ENCODE measurements around the gene TOGARAM1. TPM values are rescaled to one million over a fixed set of nuclear protein-coding genes. Genes with fewer than 3 reads are reported as not detected.

TOGARAM1 gene
- total and polyA plus RNA-seq, 9 of the 15 experiments (the other 6 are each of a cell fraction or from before 2014, with no cell fraction given): 1.3 to 6.4 (median 3.7) TPM

DNA sequence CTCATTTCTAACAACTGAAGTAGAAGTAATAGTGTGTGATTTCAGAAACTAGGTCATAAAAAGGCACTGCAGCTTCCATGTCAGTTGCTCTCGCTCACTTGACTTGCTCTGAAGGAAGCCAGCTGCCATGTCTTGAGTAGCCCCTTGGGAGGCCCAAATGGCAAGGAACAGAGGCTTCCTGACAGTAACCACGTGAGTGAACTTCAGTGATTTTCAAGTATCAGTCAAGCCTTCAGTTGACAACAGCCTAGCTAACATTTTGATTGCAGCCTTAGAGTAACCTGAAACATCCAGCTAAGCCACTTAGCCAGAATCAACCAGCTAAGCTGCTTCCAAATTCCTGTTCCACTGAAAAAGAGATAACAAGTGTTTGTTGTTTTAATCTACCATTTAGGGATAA, 26.7 kb downstream of the TOGARAM1 start:
- Histone ChIP-seq H3K9me1 (ENCODE audit: control insufficient read depth, insufficient read depth, low read length) (no peaks in the 10 kb centered on the region), H3K4me1 (replicated peaks in 1 of 2; ENCODE audit: control insufficient read depth in 2 of 2, insufficient read depth in 2 of 2, low read length in 2 of 2) (no peaks in the 10 kb centered on the region), H3K9ac (ENCODE audit: insufficient read depth in 1 of 2, low read depth in 2 of 2, low read length in 2 of 2) (no peak overlapping the region), H3K9me3 (replicated peaks; ENCODE audit: control insufficient read depth, insufficient read depth, low read depth, low read length) (no peaks in the 10 kb centered on the region), H3K4me3 (no peak overlapping the region), H4K20me1 (replicated peaks; ENCODE audit: control insufficient read depth, insufficient read depth, low read length) (no peaks in the 10 kb centered on the region), H3K36me3 (ENCODE audit: control insufficient read depth, insufficient read depth, low read length) (no peaks in the 10 kb centered on the region), H2AFZ (ENCODE audit: low read depth, low read length) (no peak overlapping the region), H3K79me2 (ENCODE audit: control insufficient read depth, insufficient read depth, low read length) (no peaks in the 10 kb centered on the region; the same call in 1 of the 3 replicates), H3K4me2 (ENCODE audit: insufficient read depth, low read length) (no peak overlapping the region), H3K27ac (ENCODE audit: extremely low read depth, low read depth, low read length) (no peak overlapping the region), H3K27me3 (ENCODE audit: control insufficient read depth in 2 of 2, insufficient read depth in 2 of 2, low read length in 2 of 2) (no peaks in the 10 kb centered on the region)
- TF ChIP-seq, protein P1, sequence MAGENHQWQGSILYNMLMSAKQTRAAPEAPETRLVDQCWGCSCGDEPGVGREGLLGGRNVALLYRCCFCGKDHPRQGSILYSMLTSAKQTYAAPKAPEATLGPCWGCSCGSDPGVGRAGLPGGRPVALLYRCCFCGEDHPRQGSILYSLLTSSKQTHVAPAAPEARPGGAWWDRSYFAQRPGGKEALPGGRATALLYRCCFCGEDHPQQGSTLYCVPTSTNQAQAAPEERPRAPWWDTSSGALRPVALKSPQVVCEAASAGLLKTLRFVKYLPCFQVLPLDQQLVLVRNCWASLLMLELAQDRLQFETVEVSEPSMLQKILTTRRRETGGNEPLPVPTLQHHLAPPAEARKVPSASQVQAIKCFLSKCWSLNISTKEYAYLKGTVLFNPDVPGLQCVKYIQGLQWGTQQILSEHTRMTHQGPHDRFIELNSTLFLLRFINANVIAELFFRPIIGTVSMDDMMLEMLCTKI (IDR thresholded peaks at IDR 0.05; ENCODE audit: partially characterized antibody): no peak
- ATAC-seq: no peak
- ChIA-PET POLR2A (no interaction called here), CTCF (ENCODE audit: low intra/inter-chr PET ratio) (no interaction called here)
- no TSS peak for BruUV-seq (replicated peaks)
- 17% methylated on average over 1 of the region's 2 CpGs for WGBS (ENCODE audit: insufficient coverage, low coverage, missing lambda C conversion rate)
- intact Hi-C loops (cut with micrococcal nuclease): no loop called here
- in situ Hi-C loops (cut with MboI): no loop called here
- no peak for DNase-seq (ENCODE audit: extremely low read depth in 1 of 4, low spot score in 3 of 4)
- no peak for FAIRE-seq

DNA sequence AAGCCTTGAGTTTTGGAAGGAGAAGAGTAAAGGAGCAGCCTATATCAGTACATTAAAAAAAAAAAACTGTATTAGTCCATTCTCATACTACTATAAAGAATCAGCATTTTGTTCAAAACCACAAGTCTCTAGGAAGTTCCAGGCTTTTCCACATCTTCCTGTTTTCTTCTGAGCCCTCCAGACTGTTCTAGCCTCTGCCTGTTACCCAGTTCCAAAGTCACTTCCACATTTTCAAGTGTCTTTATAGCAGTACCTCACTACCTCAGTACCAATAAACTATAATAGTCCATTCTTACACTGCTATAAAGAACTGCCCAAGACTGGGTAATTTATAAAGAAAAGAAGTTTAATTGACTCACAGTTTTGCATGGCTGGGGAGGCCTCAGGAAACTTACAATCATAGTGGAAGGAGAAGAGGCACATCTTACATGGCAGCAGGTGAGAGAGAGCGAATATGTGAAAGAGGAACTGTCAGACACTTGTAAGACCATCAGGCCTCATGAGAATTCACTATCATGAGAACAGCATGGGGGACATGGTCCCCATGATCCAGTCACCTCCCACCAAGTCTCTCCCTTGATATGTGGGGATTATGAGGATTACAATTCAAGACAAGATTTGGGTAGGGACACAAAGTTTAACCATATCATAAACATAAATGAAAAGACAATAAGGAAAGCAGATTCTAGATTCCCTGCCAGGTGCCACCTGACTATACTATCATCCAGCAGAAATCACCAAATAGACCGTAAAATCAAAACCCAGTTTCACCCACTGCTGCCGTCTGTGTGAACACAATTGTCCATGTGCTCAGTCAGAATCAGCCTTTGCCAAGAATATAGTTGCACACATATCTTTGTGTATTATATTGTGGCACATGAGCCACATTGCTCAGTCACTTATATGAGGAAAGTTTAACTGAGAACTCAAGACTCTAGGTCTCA, 27.8 kb downstream of the TOGARAM1 start:
- POLR2A ChIA-PET: no interaction called here
- H3K27me3 ChIP-seq (ENCODE audit: control insufficient read depth in 2 of 2, insufficient read depth in 2 of 2, low read length in 2 of 2): no peaks in the 10 kb centered on the region
- no peaks in the 10 kb centered on the region for H3K4me1 ChIP-seq (replicated peaks in 1 of 2; ENCODE audit: control insufficient read depth in 2 of 2, insufficient read depth in 2 of 2, low read length in 2 of 2)
- H3K4me2 ChIP-seq (ENCODE audit: insufficient read depth, low read length): no peak overlapping the region
- intact Hi-C loops (cut with micrococcal nuclease): no loop called here
- no TSS peak for BruUV-seq (replicated peaks)
- no peak overlapping the region for H3K4me3 ChIP-seq
- no peak for TF ChIP-seq BACH1 (tag; IDR thresholded peaks at IDR 0.05)
- TF ChIP-seq MYC (IDR thresholded peaks at IDR 0.05; ENCODE audit: low read depth, low read length): no peak
- no peak for TF ChIP-seq MYC (CRISPR knock-in tag; IDR thresholded peaks at IDR 0.05; ENCODE audit: borderline replicate concordance, low read depth)
- TF ChIP-seq JUN (IDR thresholded peaks at IDR 0.05; ENCODE audit: borderline replicate concordance, low read depth, low read length): no peak
- no peak for TF ChIP-seq JUN (CRISPR knock-in tag; IDR thresholded peaks at IDR 0.05; ENCODE audit: borderline replicate concordance)
- TF ChIP-seq SMARCA5 (IDR thresholded peaks at IDR 0.05): no peak
- TF ChIP-seq, protein P2, sequence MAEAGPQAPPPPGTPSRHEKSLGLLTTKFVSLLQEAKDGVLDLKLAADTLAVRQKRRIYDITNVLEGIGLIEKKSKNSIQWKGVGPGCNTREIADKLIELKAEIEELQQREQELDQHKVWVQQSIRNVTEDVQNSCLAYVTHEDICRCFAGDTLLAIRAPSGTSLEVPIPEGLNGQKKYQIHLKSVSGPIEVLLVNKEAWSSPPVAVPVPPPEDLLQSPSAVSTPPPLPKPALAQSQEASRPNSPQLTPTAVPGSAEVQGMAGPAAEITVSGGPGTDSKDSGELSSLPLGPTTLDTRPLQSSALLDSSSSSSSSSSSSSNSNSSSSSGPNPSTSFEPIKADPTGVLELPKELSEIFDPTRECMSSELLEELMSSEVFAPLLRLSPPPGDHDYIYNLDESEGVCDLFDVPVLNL (CRISPR knock-in tag; IDR thresholded peaks at IDR 0.05; ENCODE audit: low read depth): no peak
- H3K9ac ChIP-seq (ENCODE audit: insufficient read depth in 1 of 2, low read depth in 2 of 2, low read length in 2 of 2): no peak overlapping the region
- DNase-seq (ENCODE audit: extremely low read depth in 1 of 4, low spot score in 3 of 4): no peak
- no peak overlapping the region for H2AFZ ChIP-seq (ENCODE audit: low read depth, low read length)
- WGBS (ENCODE audit: insufficient coverage, low coverage, missing lambda C conversion rate): 87% methylated on average over 3 of the region's 3 CpGs
- no peak for FAIRE-seq
- H3K9me1 ChIP-seq (ENCODE audit: control insufficient read depth, insufficient read depth, low read length): no peaks in the 10 kb centered on the region
- CTCF ChIA-PET (ENCODE audit: low intra/inter-chr PET ratio): no interaction called here
- no peak for ATAC-seq
- in situ Hi-C loops (cut with MboI): no loop called here
- H3K79me2 ChIP-seq (ENCODE audit: control insufficient read depth, insufficient read depth, low read length): no peaks in the 10 kb centered on the region; the same call in 2 of the 3 replicates
- H3K9me3 ChIP-seq (replicated peaks; ENCODE audit: control insufficient read depth, insufficient read depth, low read depth, low read length): no peaks in the 10 kb centered on the region
- H3K36me3 ChIP-seq (ENCODE audit: control insufficient read depth, insufficient read depth, low read length): no peaks in the 10 kb centered on the region
- H4K20me1 ChIP-seq (replicated peaks; ENCODE audit: control insufficient read depth, insufficient read depth, low read length): no peaks in the 10 kb centered on the region
- no peak overlapping the region for H3K27ac ChIP-seq (ENCODE audit: extremely low read depth, low read depth, low read length)
